MM.1S (cell line): ENCODE results near the gene RELA.

ENCODE experiments used
- DNase-seq: peaks from one replicate; pipeline ENCODE4 v3.0.0-alpha.2; 2015
- H2AFZ ChIP-seq: fragments of 300-600 bp; sonication (generic); 2 replicates; pipeline ENCODE4 v1.6.0; 2016; ENCODE audit warnings: antibody characterized with exemption, low read length
- H3F3A ChIP-seq: fragments of 300-600 bp; sonication (generic); 2 replicates; pipeline ENCODE4 v1.6.1; 2016; ENCODE audit warnings: mild to moderate bottlenecking, antibody characterized with exemption, low read length, moderate library complexity, mixed read lengths; ENCODE audit not compliant: insufficient read depth
- H3K27ac ChIP-seq: fragments of 300-600 bp; sonication (generic); 2 replicates; pipeline ENCODE4 v1.5.1; 2016; ENCODE audit warnings: mild to moderate bottlenecking, low read length
- H3K27me3 ChIP-seq: fragments of 300-600 bp; sonication (generic); replicated peaks from 2 replicates; pipeline ENCODE4 v1.6.0; 2016; ENCODE audit warnings: low read length; ENCODE audit not compliant: insufficient read depth
- H3K36me3 ChIP-seq: fragments of 300-600 bp; sonication (generic); replicated peaks from 2 replicates; pipeline ENCODE4 v1.6.1; 2016; ENCODE audit warnings: mild to moderate bottlenecking, low read length, mixed read lengths; ENCODE audit not compliant: insufficient read depth
- H3K4me1 ChIP-seq: fragments of 300-600 bp; sonication (generic); 2 replicates; pipeline ENCODE4 v1.6.1; 2016; ENCODE audit warnings: low read length, mixed read lengths
- H3K4me2 ChIP-seq: fragments of 300-600 bp; sonication (generic); 2 replicates; pipeline ENCODE4 v1.6.0; 2016; ENCODE audit warnings: low read depth, low read length
- H3K4me3 ChIP-seq: fragments of 300-600 bp; sonication (generic); 2 replicates; pipeline ENCODE4 v1.5.1; 2016; ENCODE audit warnings: low read length, mixed read lengths
- H3K79me2 ChIP-seq: fragments of 300-600 bp; sonication (generic); 2 replicates; pipeline ENCODE4 v1.6.1; 2016; ENCODE audit warnings: mixed run types, low read length, mixed read lengths
- H3K9ac ChIP-seq: fragments of 300-600 bp; sonication (generic); 2 replicates; pipeline ENCODE4 v1.6.1; 2016; ENCODE audit warnings: low read length, mixed read lengths
- H3K9me2 ChIP-seq: fragments of 300-600 bp; sonication (generic); replicated peaks from 2 replicates; pipeline ENCODE4 v1.6.1; 2016; ENCODE audit warnings: mild to moderate bottlenecking, low read length, mixed read lengths; ENCODE audit not compliant: insufficient read depth
- H3K9me3 ChIP-seq: fragments of 300-600 bp; sonication (generic); replicated peaks from 2 replicates; pipeline ENCODE4 v1.6.1; 2016; ENCODE audit warnings: mild to moderate bottlenecking, low read length, mixed read lengths; ENCODE audit not compliant: insufficient read depth
- H4K20me1 ChIP-seq: fragments of 300-600 bp; sonication (generic); 2 replicates; pipeline ENCODE4 v1.6.1; 2016; ENCODE audit warnings: mild to moderate bottlenecking, low read length, moderate library complexity, mixed read lengths; ENCODE audit not compliant: insufficient read depth
- CTCF ChIP-seq: fragments of 300-600 bp; sonication (generic); IDR thresholded peaks from 2 replicates; pipeline ENCODE4 v1.5.1; 2016; ENCODE audit warnings: antibody characterized with exemption, low read length, mixed read lengths
- EZH2 ChIP-seq: fragments of 300-600 bp; sonication (generic); optimal IDR thresholded peaks from 2 replicates; pipeline ENCODE3; 2017; ENCODE audit warnings: low read depth, mild to moderate bottlenecking, antibody characterized with exemption, low read length, mixed read lengths
- EZH2phosphoT487 ChIP-seq: fragments of 300-600 bp; sonication (generic); IDR thresholded peaks from 2 replicates; pipeline ENCODE4 v1.6.1; 2018; ENCODE audit warnings: antibody characterized with exemption, low read length

The RELA gene

GRCh38 chr11:65637794-65638419, 24.8 kb downstream of the RELA start, which contains the start of gene SIPA1:
Gene SIPA1 (plus strand): TSS chr11:65638101. CDS start chr11:65640922, 2,821 bp downstream.
- no peaks in the 10 kb centered on the region for H3K9me2 ChIP-seq
- no peaks in the 10 kb centered on the region for H3K36me3 ChIP-seq
- H3K27me3 ChIP-seq: no peaks in the 10 kb centered on the region
- no peaks in the 10 kb centered on the region for H3K9me3 ChIP-seq
- DNase-seq: peak; percentile 71
- peak within 1 kb of the TSS; percentile 75 for H3K9ac ChIP-seq
- H3K4me1 ChIP-seq: peaks cover 9% of the 10 kb centered on the region
- peak within 1 kb of the TSS; percentile 82 for H3K4me3 ChIP-seq
- peaks cover 9% of the 10 kb centered on the region; the same call in 1 of the 2 replicates for H3K79me2 ChIP-seq
- H2AFZ ChIP-seq: peak within 1 kb of the TSS; percentile 66
- H4K20me1 ChIP-seq: no peaks in the 10 kb centered on the region
- peaks cover 14% of the 10 kb centered on the region for H3F3A ChIP-seq
- H3K4me2 ChIP-seq: peak within 1 kb of the TSS; percentile 97
- peak within 1 kb of the TSS; percentile 49; the same call in 1 of the 2 replicates for H3K27ac ChIP-seq
- TF ChIP-seq CTCF: 0 out of 2 replicates have a peak, but pooled peaks have one; percentile 13
- no peak for TF ChIP-seq EZH2phosphoT487

- H3K9me3 ChIP-seq: no peaks in the 10 kb centered on the region
- TF ChIP-seq EZH2phosphoT487: no peak
- H3K9ac ChIP-seq: no peak overlapping the region; the same call in 1 of the 2 replicates
- DNase-seq: no peak
- peaks cover 9% of the 10 kb centered on the region; the same call in 1 of the 2 replicates for H3K79me2 ChIP-seq
- H2AFZ ChIP-seq: peak overlapping the region; percentile 57; the same call in 1 of the 2 replicates
- H4K20me1 ChIP-seq: no peaks in the 10 kb centered on the region
- H3F3A ChIP-seq: peaks cover 14% of the 10 kb centered on the region
- H3K27ac ChIP-seq: peak overlapping the region; percentile 49; the same call in 1 of the 2 replicates
- no peak overlapping the region for H3K4me3 ChIP-seq
- H3K27me3 ChIP-seq: no peaks in the 10 kb centered on the region
- H3K4me2 ChIP-seq: peak overlapping the region; percentile 97
- no peaks in the 10 kb centered on the region for H3K36me3 ChIP-seq
- H3K4me1 ChIP-seq: peaks cover 9% of the 10 kb centered on the region
- no peaks in the 10 kb centered on the region for H3K9me2 ChIP-seq
Observed at GRCh38 chr11:65637032-65637557, 25.6 kb downstream of the RELA start.

GRCh38 chr11:65636108-65637031, 26.3 kb downstream of the RELA start:
- no peak overlapping the region for H3K27ac ChIP-seq

More at GRCh38 chr11:65636108-65637031, 26.3 kb downstream of the RELA start:
- Histone ChIP-seq H3K9me2 (no peaks in the 10 kb centered on the region), H3K27me3 (no peaks in the 10 kb centered on the region), H3K4me1 (peaks cover 9% of the 10 kb centered on the region), H3K9me3 (no peaks in the 10 kb centered on the region), H3K36me3 (no peaks in the 10 kb centered on the region), H4K20me1 (no peaks in the 10 kb centered on the region), H3K79me2 (peaks cover 9% of the 10 kb centered on the region; the same call in 1 of the 2 replicates), H3F3A (peaks cover 14% of the 10 kb centered on the region), H3K4me3 (no peak overlapping the region), H2AFZ (no peak overlapping the region), H3K4me2 (peak overlapping the region; percentile 97; the same call in 1 of the 2 replicates), H3K9ac (no peak overlapping the region)
- no peak for DNase-seq
- TF ChIP-seq EZH2: no peak
- TF ChIP-seq EZH2phosphoT487: no peak
- TF ChIP-seq CTCF: no peak
